Measurements from ENCODE around the gene ST6GALNAC2.

- TF ChIP-seq POLR2AphosphoS5 (IDR thresholded peaks at IDR 0.05) (peak in 2 of 3 donors; percentile 15 to 31), CTCF (IDR thresholded peaks at IDR 0.05) (no peak)
These were observed 43.8 kb downstream of the ST6GALNAC2 start for GRCh38 chr17:76541739-76542454.

Measured in stomach (tissue), 4 donors.